ENCODE results near the gene PGAM5. TPM values are rescaled to one million over a fixed set of nuclear protein-coding genes. Genes with fewer than 3 reads are reported as not detected.
A peak's percentile ranks its signal among the peaks of the same experiment; 100 is the strongest.

Gene PGAM5
- total and polyA plus RNA-seq, 9 of the 15 experiments (the other 6 are each of a cell fraction or from before 2014, with no cell fraction given) = 7.4 to 121 (median 69.5) TPM

DNA sequence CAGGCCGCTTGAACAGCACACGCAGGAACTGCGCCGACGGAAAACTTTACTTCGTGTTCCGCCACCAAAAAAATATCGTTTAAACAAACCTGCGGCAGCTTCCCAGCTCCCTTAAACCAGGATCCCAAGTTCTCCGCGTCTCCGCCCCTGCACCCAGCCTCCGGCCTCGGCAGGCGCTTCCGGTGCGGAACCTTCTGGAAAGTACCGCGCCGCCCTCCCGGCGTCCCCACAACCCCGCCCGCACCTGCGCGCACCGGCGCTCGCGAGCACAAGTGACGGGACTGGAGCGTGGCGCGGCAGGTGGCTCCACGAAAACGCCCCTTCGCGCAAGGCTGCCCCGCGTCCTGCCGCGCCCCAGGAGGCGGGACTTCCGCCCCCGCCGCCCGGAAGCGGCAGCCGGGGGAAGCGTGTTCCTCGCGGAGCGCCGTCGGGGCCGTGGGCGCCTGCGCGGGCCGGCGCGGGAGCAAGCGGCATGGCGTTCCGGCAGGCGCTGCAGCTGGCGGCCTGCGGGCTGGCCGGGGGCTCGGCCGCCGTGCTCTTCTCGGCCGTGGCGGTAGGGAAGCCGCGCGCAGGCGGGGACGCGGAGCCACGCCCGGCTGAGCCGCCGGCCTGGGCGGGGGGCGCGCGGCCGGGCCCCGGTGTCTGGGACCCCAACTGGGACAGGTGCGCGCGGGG lies at the start of gene PGAM5 (continued):
- TF ChIP-seq, protein P1, sequence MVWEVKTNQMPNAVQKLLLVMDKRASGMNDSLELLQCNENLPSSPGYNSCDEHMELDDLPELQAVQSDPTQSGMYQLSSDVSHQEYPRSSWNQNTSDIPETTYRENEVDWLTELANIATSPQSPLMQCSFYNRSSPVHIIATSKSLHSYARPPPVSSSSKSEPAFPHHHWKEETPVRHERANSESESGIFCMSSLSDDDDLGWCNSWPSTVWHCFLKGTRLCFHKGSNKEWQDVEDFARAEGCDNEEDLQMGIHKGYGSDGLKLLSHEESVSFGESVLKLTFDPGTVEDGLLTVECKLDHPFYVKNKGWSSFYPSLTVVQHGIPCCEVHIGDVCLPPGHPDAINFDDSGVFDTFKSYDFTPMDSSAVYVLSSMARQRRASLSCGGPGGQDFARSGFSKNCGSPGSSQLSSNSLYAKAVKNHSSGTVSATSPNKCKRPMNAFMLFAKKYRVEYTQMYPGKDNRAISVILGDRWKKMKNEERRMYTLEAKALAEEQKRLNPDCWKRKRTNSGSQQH (CRISPR knock-in tag; IDR thresholded peaks at IDR 0.05) = 0 out of 2 replicates have a peak, but pooled peaks have one; percentile 29
- TF ChIP-seq ZNF431 (CRISPR knock-in tag; IDR thresholded peaks at IDR 0.05) (peak; percentile 54), ZNF143 (CRISPR knock-in tag; IDR thresholded peaks at IDR 0.05) (no peak), ZNF79 (CRISPR knock-in tag; IDR thresholded peaks at IDR 0.05; ENCODE audit: low read depth) (no peak), ZNF12 (CRISPR knock-in tag; IDR thresholded peaks at IDR 0.05) (no peak), JUN (IDR thresholded peaks at IDR 0.05; ENCODE audit: borderline replicate concordance, low read depth, low read length) (peak; percentile 50; the same call in 1 of the 2 replicates), JUN (CRISPR knock-in tag; IDR thresholded peaks at IDR 0.05; ENCODE audit: borderline replicate concordance) (no peak), KAT7 (CRISPR knock-in tag; IDR thresholded peaks at IDR 0.05; ENCODE audit: borderline replicate concordance) (no peak), RB1 (IDR thresholded peaks at IDR 0.05; ENCODE audit: low read depth) (peak; percentile 89), EWSR1 (IDR thresholded peaks at IDR 0.05; ENCODE audit: borderline replicate concordance, low read depth, partially characterized antibody) (no peak), ELF2 (CRISPR knock-in tag; IDR thresholded peaks at IDR 0.05) (peak; percentile 80), MAZ (CRISPR knock-in tag; conservative IDR thresholded peaks at IDR 0.05 in 1 of 2, IDR thresholded peaks at IDR 0.05 in 1 of 2) (peak; percentile 74 to 84), ZNF282 (CRISPR knock-in tag; IDR thresholded peaks at IDR 0.05) (peak; percentile 84; the same call in 1 of the 2 replicates), BCL6 (CRISPR knock-in tag; IDR thresholded peaks at IDR 0.05) (no peak), GABPA (tag; conservative IDR thresholded peaks at IDR 0.05; ENCODE audit: low read depth) (peak; percentile 99), CBX1 (IDR thresholded peaks at IDR 0.05; ENCODE audit: low read depth) (no peak), CCNT2 (IDR thresholded peaks at IDR 0.05; ENCODE audit: borderline replicate concordance, extremely low read depth, insufficient read length, low read depth, low read length) (peak; percentile 91), ZNF324 (CRISPR knock-in tag; IDR thresholded peaks at IDR 0.05) (no peak), SOX6 (IDR thresholded peaks at IDR 0.05) (peak; percentile 76)
- TF ChIP-seq, protein P2, sequence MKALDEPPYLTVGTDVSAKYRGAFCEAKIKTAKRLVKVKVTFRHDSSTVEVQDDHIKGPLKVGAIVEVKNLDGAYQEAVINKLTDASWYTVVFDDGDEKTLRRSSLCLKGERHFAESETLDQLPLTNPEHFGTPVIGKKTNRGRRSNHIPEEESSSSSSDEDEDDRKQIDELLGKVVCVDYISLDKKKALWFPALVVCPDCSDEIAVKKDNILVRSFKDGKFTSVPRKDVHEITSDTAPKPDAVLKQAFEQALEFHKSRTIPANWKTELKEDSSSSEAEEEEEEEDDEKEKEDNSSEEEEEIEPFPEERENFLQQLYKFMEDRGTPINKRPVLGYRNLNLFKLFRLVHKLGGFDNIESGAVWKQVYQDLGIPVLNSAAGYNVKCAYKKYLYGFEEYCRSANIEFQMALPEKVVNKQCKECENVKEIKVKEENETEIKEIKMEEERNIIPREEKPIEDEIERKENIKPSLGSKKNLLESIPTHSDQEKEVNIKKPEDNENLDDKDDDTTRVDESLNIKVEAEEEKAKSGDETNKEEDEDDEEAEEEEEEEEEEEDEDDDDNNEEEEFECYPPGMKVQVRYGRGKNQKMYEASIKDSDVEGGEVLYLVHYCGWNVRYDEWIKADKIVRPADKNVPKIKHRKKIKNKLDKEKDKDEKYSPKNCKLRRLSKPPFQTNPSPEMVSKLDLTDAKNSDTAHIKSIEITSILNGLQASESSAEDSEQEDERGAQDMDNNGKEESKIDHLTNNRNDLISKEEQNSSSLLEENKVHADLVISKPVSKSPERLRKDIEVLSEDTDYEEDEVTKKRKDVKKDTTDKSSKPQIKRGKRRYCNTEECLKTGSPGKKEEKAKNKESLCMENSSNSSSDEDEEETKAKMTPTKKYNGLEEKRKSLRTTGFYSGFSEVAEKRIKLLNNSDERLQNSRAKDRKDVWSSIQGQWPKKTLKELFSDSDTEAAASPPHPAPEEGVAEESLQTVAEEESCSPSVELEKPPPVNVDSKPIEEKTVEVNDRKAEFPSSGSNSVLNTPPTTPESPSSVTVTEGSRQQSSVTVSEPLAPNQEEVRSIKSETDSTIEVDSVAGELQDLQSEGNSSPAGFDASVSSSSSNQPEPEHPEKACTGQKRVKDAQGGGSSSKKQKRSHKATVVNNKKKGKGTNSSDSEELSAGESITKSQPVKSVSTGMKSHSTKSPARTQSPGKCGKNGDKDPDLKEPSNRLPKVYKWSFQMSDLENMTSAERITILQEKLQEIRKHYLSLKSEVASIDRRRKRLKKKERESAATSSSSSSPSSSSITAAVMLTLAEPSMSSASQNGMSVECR (CRISPR knock-in tag; IDR thresholded peaks at IDR 0.05) = peak; percentile 70
- TF ChIP-seq, protein P3, sequence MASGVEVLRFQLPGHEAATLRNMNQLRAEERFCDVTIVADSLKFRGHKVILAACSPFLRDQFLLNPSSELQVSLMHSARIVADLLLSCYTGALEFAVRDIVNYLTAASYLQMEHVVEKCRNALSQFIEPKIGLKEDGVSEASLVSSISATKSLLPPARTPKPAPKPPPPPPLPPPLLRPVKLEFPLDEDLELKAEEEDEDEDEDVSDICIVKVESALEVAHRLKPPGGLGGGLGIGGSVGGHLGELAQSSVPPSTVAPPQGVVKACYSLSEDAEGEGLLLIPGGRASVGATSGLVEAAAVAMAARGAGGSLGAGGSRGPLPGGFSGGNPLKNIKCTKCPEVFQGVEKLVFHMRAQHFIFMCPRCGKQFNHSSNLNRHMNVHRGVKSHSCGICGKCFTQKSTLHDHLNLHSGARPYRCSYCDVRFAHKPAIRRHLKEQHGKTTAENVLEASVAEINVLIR (CRISPR knock-in tag; IDR thresholded peaks at IDR 0.05) = peak; percentile 59; the same call in 1 of the 2 replicates
